Spleen (tissue), 11 donors: ENCODE data around the gene NHSL1. TPM values are rescaled to one million over a fixed set of nuclear protein-coding genes. Genes with fewer than 3 reads are reported as not detected.
A peak's percentile ranks its signal among the peaks of the same experiment; 100 is the strongest.

ENCODE experiments used
- DNase-seq: peaks from one replicate; pipeline ENCODE4 v3.0.0-alpha.2; 2020
- H3K27ac ChIP-seq, 8 donors: fragments of 200-600 bp; sonication (generic) in 7 of 8; 1 replicate in 4 of 8; 2 replicates in 4 of 8; pipeline versions ENCODE4 v1.5.0 to v1.8.0; 2016 to 2021; ENCODE audit warnings: inconsistent platforms in 4 of 8, mild to moderate bottlenecking in 4 of 8, moderate library complexity in 1 of 8
- H3K27me3 ChIP-seq, 7 donors: fragments of 200-600 bp; sonication (generic) in 6 of 7; replicated peaks in 1 of 7; 1 replicate in 4 of 7; 2 replicates in 3 of 7; pipeline versions ENCODE4 v1.5.0 to v1.8.0; 2016 to 2021; ENCODE audit warnings: inconsistent platforms in 3 of 7, mild to moderate bottlenecking in 1 of 7
- H3K36me3 ChIP-seq, 6 donors: fragments of 200-600 bp; sonication (generic) in 5 of 6; 1 replicate in 4 of 6; 2 replicates in 2 of 6; pipeline versions ENCODE4 v1.5.0 to v1.8.0; 2016 to 2021; ENCODE audit warnings: inconsistent platforms in 2 of 6
- H3K4me1 ChIP-seq, 6 donors: fragments of 200-600 bp; sonication (generic) in 5 of 6; 1 replicate in 3 of 6; 2 replicates in 3 of 6; pipeline versions ENCODE4 v1.5.0 to v1.8.0; 2016 to 2021; ENCODE audit warnings: inconsistent platforms in 3 of 6
- H3K4me3 ChIP-seq, 8 donors: fragments of 200-600 bp; sonication (generic) in 7 of 8; 1 replicate in 4 of 8; 2 replicates in 4 of 8; pipeline versions ENCODE4 v1.5.0 to v1.8.0; 2016 to 2021; ENCODE audit warnings: inconsistent platforms in 4 of 8, mild to moderate bottlenecking in 4 of 8, moderate library complexity in 2 of 8
- H3K9me3 ChIP-seq, 8 donors: fragments of 200-600 bp; sonication (generic) in 7 of 8; 1 replicate in 4 of 8; 2 replicates in 4 of 8; pipeline versions ENCODE4 v1.5.0 to v1.8.0; 2016 to 2021; ENCODE audit warnings: inconsistent platforms in 4 of 8
- POLR2A ChIP-seq, 3 donors: fragments of 450-650 bp; IDR thresholded peaks; one replicate each; pipeline ENCODE4 v1.5.1; 2017; ENCODE audit warnings: antibody characterized with exemption in 3 of 3, mild to moderate bottlenecking in 1 of 3
- POLR2AphosphoS5 ChIP-seq, 3 donors: sonication (generic); formaldehyde crosslinking; IDR thresholded peaks; one replicate each; pipeline ENCODE4 v1.5.1; 2017; ENCODE audit warnings: antibody characterized with exemption in 3 of 3
- WGBS, 5 donors: extraction: QIAGEN DNeasy Blood & Tissue Kit in 3 of 5; methylation state at CpG; one replicate each; pipeline versions ENCODE4 v1.1.5 to v1.1.7; 2013 to 2018; 5-methylcytosine and 5-hydroxymethylcytosine counted together
- intact Hi-C: fragments of 100-400 bp; cut with DNase I; formaldehyde crosslinking; loops from one replicate; pipeline ENCODE4 v1.15.0; 2023; ENCODE audit warnings: low total_unique reads
- polyA plus RNA-seq, 3 donors: library from polyadenylated mRNA; stranded (reverse); fragments of 200-250 nt; gene quantifications; one replicate each; pipeline ENCODE4 v1.2.1, GENCODE V29; 2013
- total RNA-seq, 7 donors: library from RNA; depleted of rRNA in 3 of 7; stranded (reverse); fragments of >200 nt in 3 of 7; fragmentation: NEBNext Ultra II Directional in 4 of 7; extraction: Animal tissue kit (Norgen Biotek cat#: 25700) in 4 of 7; gene quantifications; one replicate each; pipeline versions ENCODE4 v1.1.0 to v1.2.1, GENCODE V29; 2016 to 2021
- TF ChIP-seq, protein P1 (sequence below), 11 experiments: fragments of 200-600 bp in 7 of 11; fragments of 450-650 bp in 4 of 11; sonication (generic) in 4 of 11; IDR thresholded peaks in 8 of 11; conservative IDR thresholded peaks in 3 of 11; 1 replicate in 7 of 11; 2 replicates in 4 of 11; pipeline versions ENCODE4 v1.4.0 to v1.8.0; 2016 to 2021; ENCODE audit warnings: antibody characterized with exemption in 11 of 11, inconsistent platforms in 4 of 11, mild to moderate bottlenecking in 1 of 11
- donor health status: healthy with polysubstance abuse.
- donor health status: DM: no; HTN: no; CAD: no; lungs with moderate emphysema.
- donor health status: DM: no; HTN: no; CAD: no.
- donor health status: Bipolar disorder and iron deficiency.
- donor health status: healthy.
- donor health status: DM: no; HTN: no; CAD: no.
- donor health status: DM: yes; HTN: yes; CAD: no.

NHSL1 gene
- total and polyA plus RNA-seq, 10 donors = 0.39 to 14.0 (median 6.7) TPM

DNA sequence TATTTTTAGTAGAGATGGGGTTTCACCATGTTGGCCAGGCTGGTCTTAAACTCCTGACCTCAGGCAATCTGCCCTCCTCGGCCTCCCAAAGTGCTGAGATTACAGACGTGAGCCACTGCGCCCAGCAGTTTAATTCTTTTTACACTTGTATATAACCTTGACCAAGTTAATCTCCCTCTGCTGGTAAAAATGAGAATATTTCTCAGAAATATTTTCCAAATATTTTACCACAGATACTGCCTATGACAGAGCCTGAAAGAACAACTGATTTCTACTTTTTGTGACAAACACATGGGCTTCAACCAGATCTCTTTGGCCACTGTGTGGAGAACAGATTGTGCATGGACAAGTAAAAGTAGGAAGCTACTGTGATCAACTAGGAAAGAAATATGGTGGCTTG lies 21.2 kb upstream of the NHSL1 start:
- intact Hi-C loops = no loop called here
- TF ChIP-seq, protein P1, sequence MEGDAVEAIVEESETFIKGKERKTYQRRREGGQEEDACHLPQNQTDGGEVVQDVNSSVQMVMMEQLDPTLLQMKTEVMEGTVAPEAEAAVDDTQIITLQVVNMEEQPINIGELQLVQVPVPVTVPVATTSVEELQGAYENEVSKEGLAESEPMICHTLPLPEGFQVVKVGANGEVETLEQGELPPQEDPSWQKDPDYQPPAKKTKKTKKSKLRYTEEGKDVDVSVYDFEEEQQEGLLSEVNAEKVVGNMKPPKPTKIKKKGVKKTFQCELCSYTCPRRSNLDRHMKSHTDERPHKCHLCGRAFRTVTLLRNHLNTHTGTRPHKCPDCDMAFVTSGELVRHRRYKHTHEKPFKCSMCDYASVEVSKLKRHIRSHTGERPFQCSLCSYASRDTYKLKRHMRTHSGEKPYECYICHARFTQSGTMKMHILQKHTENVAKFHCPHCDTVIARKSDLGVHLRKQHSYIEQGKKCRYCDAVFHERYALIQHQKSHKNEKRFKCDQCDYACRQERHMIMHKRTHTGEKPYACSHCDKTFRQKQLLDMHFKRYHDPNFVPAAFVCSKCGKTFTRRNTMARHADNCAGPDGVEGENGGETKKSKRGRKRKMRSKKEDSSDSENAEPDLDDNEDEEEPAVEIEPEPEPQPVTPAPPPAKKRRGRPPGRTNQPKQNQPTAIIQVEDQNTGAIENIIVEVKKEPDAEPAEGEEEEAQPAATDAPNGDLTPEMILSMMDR (IDR thresholded peaks at IDR 0.05 in 8 of 11, conservative IDR thresholded peaks at IDR 0.05 in 3 of 11) = peak in 7 of 11 experiments; percentile 8 to 47 (median 27)
- TF ChIP-seq POLR2A (IDR thresholded peaks at IDR 0.05) = no peak
- H3K36me3 ChIP-seq = no peaks in the 10 kb centered on the region
- peaks cover 0 to 3% (median 0%) of the 10 kb centered on the region in 8 donors for H3K9me3 ChIP-seq
- 37 to 48% (median 43%) methylated on average over 3 of the region's 3 CpGs for WGBS, 5 donors
- no peak overlapping the region for H3K27ac ChIP-seq
- DNase-seq = no peak
- no peaks in the 10 kb centered on the region for H3K27me3 ChIP-seq
- no peak overlapping the region for H3K4me3 ChIP-seq
- H3K4me1 ChIP-seq = peaks cover 0 to 20% (median 6%) of the 10 kb centered on the region in 6 donors

DNA sequence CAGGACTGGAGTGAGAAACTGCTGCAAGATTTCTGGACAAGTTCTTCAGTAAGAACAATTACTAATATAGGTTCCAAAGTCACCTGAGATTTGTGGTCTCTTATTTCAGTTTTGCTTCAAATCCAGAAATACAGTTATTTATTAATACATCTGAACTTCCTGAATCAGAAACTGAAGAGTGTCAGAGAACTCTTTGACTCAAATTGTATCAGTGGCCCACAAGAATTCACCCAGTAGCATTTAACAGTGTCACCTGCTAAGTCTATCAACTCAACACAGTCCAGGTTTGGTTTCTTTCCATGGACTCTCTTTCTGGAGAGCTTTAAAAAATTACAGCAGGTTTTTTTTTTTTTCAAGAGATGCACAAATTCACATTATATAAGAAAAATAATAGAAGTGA lies 18.8 kb upstream of the NHSL1 start:
- DNase-seq = no peak
- Histone ChIP-seq H3K27ac (no peak overlapping the region), H3K27me3 (no peaks in the 10 kb centered on the region), H3K9me3 (peaks cover 0 to 3% (median 0%) of the 10 kb centered on the region in 8 donors), H3K4me1 (peaks cover 0 to 25% (median 6%) of the 10 kb centered on the region in 6 donors), H3K36me3 (no peaks in the 10 kb centered on the region), H3K4me3 (no peak overlapping the region)
- TF ChIP-seq, protein P1 (IDR thresholded peaks at IDR 0.05 in 8 of 11, conservative IDR thresholded peaks at IDR 0.05 in 3 of 11) = no peak
- TF ChIP-seq POLR2A (IDR thresholded peaks at IDR 0.05) (no peak), POLR2AphosphoS5 (IDR thresholded peaks at IDR 0.05) (no peak)
- intact Hi-C loops = loop anchor here (5.0 kb wide), 2 partner anchors 91 to 401 kb away; no protein-coding TSS in a partner anchor

DNA sequence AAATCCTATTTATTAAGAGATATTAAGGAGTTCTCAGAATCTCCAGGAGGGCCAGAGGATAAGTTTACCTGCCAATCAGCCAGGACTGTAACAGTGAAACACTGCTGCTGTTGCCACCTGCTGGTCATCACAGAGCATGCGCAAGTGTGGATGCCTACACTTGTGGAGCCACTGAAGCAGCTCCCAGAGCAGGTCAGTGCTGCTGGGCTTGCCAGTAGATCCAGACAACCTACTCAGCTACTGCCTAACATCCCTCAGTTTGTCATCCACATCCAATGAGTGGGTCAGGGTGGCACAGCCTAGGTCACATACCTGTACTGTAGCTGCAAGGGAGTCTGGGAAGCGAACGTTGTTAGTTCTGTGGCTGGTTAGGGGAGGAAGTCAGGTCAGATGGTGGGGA lies 18.3 kb upstream of the NHSL1 start:
- H3K9me3 ChIP-seq = peaks cover 0 to 3% (median 0%) of the 10 kb centered on the region in 8 donors
- DNase-seq = peak; percentile 84
- 78 to 92% (median 86%) methylated on average over 3 of the region's 3 CpGs for WGBS, 5 donors
- peaks cover 0 to 25% (median 6%) of the 10 kb centered on the region in 6 donors for H3K4me1 ChIP-seq
- no peaks in the 10 kb centered on the region for H3K27me3 ChIP-seq
- intact Hi-C loops = loop anchor here (5.0 kb wide), 2 partner anchors 90 to 400 kb away; no protein-coding TSS in a partner anchor
- H3K36me3 ChIP-seq = no peaks in the 10 kb centered on the region
- no peak overlapping the region for H3K27ac ChIP-seq
- H3K4me3 ChIP-seq = no peak overlapping the region
- TF ChIP-seq POLR2A (IDR thresholded peaks at IDR 0.05) (no peak), POLR2AphosphoS5 (IDR thresholded peaks at IDR 0.05) (no peak)
- TF ChIP-seq, protein P1 (IDR thresholded peaks at IDR 0.05 in 8 of 11, conservative IDR thresholded peaks at IDR 0.05 in 3 of 11) = peak; percentile 45 to 87 (median 67)

DNA sequence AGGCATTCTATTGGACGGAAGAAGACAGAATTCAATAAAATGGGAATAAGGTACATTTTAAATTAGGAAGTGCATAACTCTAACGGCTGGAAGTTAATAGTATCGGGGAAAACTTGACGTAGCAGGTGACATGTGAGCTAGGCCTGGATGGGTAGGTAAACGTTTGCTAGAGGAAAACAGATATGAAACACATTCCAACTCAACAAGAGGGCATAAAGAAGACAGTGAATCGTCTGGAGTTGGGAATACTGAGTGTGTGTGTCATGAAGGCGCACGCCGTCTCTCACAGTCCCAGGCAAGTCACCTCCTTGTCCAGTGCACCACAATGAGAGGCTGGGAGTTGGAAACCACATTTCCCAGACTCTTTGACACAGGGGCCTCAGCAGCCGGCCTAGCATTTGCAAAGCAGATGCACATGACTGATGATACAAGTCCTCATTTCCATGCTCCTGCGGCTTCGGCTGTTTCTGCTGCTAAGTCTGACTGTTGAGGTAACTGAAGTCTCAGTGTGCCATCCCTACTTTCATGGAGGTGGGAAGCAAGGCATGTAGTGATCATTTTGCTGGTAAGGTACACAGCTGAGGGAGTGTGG lies 16.5 kb upstream of the NHSL1 start:
- intact Hi-C loops = loop anchor here (5.0 kb wide), 2 partner anchors 88 to 398 kb away; no protein-coding TSS in a partner anchor
- WGBS, 5 donors = 82 to 96% (median 94%) methylated on average over 11 to 12 of the region's 12 CpGs

More for the DNA sequence above, 16.5 kb upstream of the NHSL1 start:
- Histone ChIP-seq H3K9me3 (peaks cover 0 to 3% (median 0%) of the 10 kb centered on the region in 8 donors), H3K27me3 (no peaks in the 10 kb centered on the region), H3K36me3 (no peaks in the 10 kb centered on the region), H3K27ac (no peak overlapping the region), H3K4me1 (peaks cover 0 to 6% (median 0%) of the 10 kb centered on the region in 6 donors), H3K4me3 (no peak overlapping the region)
- TF ChIP-seq, protein P1 (IDR thresholded peaks at IDR 0.05 in 8 of 11, conservative IDR thresholded peaks at IDR 0.05 in 3 of 11) = no peak
- TF ChIP-seq POLR2AphosphoS5 (IDR thresholded peaks at IDR 0.05) (no peak), POLR2A (IDR thresholded peaks at IDR 0.05) (no peak)
- DNase-seq = no peak
